AG04449 (cell line): ENCODE measurements around the gene REV1.
"Not testable (repeated sequence)": the region's sequence is repeated elsewhere in the genome, so short reads cannot be mapped to it uniquely, and the experiment has no call there.

ENCODE experiments used
- CTCF ChIA-PET: fragments of 350-600 bp; formaldehyde crosslinking; extraction: SDS; loops from one replicate; lab custom pipeline; 2021; ENCODE audit warnings: antibody characterized with exemption; lab: Yijun Ruan, JAX
- POLR2A ChIA-PET: fragments of 400-600, 350-600 bp; formaldehyde crosslinking; extraction: SDS; loops from one replicate; lab custom pipeline; 2020; ENCODE audit warnings: antibody characterized with exemption, inconsistent platforms; lab: Yijun Ruan, JAX
- DNase-seq: peaks from one replicate; pipeline ENCODE4 v3.0.0-alpha.2; 2010; ENCODE audit warnings: low read depth, low spot score
- H3K4me3 ChIP-seq: 2 replicates; pipeline ENCODE4 v1.5.1; 2011; ENCODE audit warnings: low read depth, mild to moderate bottlenecking, control low read depth, low read length
- TF ChIP-seq, protein P1 (sequence below): IDR thresholded peaks from one replicate; pipeline ENCODE4 v1.5.1; 2011; ENCODE audit warnings: mild to moderate bottlenecking, moderate library complexity, low read length, control low read depth, inconsistent platforms; ENCODE audit not compliant: insufficient read depth; ENCODE audit errors: missing control alignments

REV1 gene

GRCh38 chr2:99365661-99366060 is 124.2 kb downstream of the REV1 start:
- TF ChIP-seq, protein P1, sequence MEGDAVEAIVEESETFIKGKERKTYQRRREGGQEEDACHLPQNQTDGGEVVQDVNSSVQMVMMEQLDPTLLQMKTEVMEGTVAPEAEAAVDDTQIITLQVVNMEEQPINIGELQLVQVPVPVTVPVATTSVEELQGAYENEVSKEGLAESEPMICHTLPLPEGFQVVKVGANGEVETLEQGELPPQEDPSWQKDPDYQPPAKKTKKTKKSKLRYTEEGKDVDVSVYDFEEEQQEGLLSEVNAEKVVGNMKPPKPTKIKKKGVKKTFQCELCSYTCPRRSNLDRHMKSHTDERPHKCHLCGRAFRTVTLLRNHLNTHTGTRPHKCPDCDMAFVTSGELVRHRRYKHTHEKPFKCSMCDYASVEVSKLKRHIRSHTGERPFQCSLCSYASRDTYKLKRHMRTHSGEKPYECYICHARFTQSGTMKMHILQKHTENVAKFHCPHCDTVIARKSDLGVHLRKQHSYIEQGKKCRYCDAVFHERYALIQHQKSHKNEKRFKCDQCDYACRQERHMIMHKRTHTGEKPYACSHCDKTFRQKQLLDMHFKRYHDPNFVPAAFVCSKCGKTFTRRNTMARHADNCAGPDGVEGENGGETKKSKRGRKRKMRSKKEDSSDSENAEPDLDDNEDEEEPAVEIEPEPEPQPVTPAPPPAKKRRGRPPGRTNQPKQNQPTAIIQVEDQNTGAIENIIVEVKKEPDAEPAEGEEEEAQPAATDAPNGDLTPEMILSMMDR, result no peak
- DNase-seq, result no peak
- H3K4me3 ChIP-seq, result no peak overlapping the region
- CTCF ChIA-PET, result interaction anchor here (0.8 to 4.5 kb wide), 2 partner anchors 12 to 29 kb away, joined by 3 to 17 read pairs; partner anchors contain the start of genes EIF5B and TXNDC9
- POLR2A ChIA-PET, result no interaction called here

- TF ChIP-seq, protein P1, result no peak
- DNase-seq, result no peak
- ChIA-PET CTCF (interaction anchor here (0.7 to 1.9 kb wide), 3 partner anchors 9 to 21 kb away, joined by 3 to 7 read pairs (median 3); partner anchors contain the start of genes EIF5B and TXNDC9), POLR2A (interaction anchor here (0.6 kb wide), 1 partner anchor 19 kb away, joined by 3 read pairs; the partner anchor contains the start of gene EIF5B)
- H3K4me3 ChIP-seq, result no peak overlapping the region
Observed at GRCh38 chr2:99356853-99357252, 133.0 kb downstream of the REV1 start.

DNA sequence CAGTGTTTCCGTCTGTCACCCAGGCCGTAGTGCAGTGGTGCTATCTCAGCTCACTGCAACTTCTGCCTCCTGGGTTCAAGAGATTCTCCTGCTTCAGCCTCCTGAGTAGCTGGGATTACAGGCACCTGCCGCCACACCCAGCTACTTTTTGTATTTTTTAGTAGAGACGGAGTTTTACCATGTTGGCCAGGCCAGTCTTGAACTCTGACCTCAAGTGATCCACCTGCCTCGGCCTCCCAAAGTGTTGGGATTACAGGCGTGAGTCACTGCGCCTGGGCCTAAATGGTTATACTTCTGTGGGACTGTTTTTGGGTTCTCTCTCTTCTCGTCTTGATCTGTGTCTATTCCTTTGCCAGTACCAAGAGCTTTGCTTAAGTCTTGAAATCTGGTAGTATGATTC is 135.0 kb downstream of the REV1 start:
- CTCF ChIA-PET, result interaction anchor here (0.8 to 1.9 kb wide), 3 partner anchors 8 to 17 kb away, joined by 3 to 11 read pairs (median 4); partner anchors contain the start of genes EIF5B and TXNDC9
- POLR2A ChIA-PET, result not testable (repeated sequence)

DNA sequence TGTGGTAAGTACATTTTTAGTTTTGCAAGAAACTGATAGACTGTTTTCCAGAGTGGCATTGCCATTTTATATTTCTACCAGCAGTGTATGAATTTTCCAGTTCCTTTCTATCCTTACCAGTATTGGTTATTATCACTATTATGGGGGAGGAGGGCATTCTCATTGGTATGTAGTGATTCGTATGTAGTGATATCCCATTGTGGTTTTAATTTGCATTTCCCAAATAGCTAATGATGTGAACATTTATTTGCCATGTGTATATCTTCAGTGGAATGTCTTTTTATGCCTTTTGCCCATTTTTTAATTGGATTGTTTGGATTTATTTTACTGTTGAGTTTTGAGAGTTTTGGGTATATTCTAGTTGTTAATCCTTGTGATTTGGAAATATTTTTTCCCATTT is 135.7 kb downstream of the REV1 start:
- ChIA-PET POLR2A (no interaction called here), CTCF (interaction anchor here (0.8 to 1.9 kb wide), 3 partner anchors 9 to 17 kb away, joined by 3 to 11 read pairs (median 4); partner anchors contain the start of genes EIF5B and TXNDC9)
- TF ChIP-seq, protein P1, result no peak

More for the DNA sequence above, 135.0 kb downstream of the REV1 start:
- H3K4me3 ChIP-seq, DNase-seq: not testable (repeated sequence)

More for the DNA sequence above, 135.7 kb downstream of the REV1 start:
- no peak for DNase-seq
- no peak overlapping the region for H3K4me3 ChIP-seq
